Measurements from ENCODE around the gene RASSF3.

The RASSF3 gene

DNA sequence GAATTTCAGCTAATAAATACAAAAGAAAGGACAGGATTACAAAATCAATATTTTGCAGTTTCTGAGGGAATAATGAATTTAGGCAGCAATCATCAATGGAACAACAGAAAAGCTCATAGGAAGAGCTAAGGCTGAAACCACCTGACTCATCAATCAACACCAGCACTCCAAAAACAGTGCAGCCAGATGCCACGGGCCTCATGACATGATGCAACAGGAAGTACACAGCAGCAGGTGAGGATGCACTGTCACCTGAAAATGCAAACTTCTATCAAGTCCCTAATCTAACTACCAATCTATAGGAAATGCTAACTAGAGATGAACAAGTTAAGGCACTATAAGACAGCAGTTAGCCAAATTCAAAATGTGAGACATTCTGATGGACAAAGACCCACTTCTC lies 127.2 kb downstream of the RASSF3 start:
- no peak for DNase-seq

DNA sequence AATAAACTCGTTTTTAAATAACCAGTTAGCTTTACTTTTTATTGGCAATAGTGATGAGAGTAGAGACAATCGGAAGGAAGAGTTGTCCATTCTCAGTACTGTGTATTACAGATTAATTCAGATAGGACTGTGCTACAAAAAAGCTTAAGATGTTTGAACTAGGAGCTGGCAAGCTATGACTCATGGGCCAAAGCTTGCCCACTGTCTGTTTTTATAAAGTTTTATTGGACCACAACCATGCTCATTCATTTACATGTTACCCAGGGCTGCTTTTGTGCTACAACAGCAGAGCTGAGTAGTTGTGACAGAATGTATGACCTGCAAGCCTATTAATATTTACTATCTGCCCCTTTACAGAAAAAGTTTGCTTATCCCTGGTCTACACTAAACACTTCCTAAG lies 129.5 kb downstream of the RASSF3 start:
- DNase-seq, result no peak

DNA sequence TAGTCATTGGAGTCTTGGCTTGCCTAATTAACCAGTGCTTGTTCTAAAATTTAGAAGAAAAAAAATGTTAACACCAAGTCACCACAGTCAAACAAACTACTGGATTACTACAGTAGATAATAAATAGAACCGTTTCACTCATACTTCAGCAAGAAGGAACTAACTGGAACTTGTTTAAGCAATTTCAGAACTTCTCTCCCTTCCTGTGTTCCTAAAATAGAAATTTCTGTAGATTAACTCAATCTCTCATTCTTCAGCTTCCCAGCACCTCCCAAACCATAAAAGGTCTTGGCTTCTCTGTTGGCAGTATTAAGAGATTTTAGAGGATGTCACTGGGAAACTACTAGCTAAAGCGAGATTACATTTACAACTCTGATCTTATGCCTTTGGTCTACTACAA lies 130.4 kb downstream of the RASSF3 start:
- DNase-seq, result no peak

DNA sequence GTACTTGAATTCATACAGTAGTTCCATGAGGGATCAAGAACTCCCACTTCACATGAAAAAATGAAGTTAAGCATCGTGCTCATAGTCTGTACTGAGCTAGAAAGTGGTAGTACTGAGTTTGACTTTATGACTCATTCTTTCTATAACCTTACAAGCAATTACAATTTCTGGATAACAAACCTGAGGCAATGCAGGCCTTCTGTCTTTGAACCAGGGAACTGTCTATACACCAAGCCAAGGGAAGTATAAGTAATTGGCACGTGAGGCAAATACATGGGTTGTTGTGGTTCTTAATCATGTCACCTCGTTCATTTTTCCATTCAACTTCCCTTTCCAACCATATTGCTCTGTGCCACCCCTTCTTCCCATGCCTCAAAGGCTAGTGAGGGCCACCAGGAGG lies 132.1 kb downstream of the RASSF3 start:
- DNase-seq, result no peak

DNA sequence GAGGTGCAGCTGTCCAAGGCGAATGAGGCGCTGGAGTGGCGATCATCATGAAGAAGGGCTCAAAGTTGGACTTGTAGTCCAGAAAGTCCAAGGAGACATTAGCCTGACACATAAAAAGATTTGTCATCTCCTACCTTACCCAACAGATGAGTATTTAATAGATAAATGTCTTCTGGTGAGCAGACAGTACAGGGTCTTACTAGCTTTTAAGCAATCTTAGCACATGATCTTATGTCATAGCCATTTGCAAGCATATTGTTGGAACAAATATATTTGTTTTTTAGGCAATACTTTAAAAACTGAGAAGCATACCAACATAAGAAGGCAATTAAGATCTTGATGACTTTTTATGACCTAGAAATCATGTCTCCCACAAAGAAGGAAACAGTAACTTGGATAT lies 132.9 kb downstream of the RASSF3 start:
- DNase-seq, result no peak

DNA sequence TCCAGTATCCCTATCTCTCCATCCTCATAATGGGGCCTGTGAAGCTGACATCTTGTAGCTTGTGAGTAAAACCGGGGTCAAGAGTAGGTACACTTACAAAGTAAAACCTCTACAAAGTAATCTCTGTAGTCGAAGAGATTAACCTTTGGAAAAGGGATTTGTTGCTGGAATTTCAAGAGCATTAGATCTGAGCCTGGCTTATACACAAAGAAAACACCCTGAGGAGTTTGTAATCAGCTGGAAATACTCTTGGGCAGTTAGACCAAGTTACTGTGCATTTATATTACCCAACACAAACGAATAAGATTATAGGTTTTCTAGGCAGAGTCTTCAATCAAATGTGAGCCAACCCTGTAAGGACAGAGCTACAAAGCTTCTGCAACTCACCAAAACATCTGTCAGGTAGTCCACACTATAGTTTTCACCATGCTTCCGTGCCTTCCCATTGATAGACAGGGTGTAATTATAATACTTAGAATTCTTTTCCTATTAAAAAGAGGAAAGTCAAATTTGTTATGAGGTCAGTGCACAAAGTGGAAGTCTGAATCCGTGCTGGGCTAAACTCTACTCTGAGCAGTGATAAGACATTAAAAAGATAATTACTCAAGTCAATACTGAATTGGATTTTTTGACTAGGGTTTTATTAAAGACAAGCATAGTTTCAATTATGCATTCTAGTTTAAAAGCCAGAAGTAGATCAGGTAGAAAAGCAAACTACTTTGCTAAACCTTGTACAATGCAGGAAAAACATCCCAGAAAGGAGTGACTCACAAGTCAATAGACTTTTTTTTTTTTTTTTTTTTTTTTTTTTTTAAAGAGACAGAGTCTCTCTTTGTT lies 134.3 kb downstream of the RASSF3 start:
- no peak for DNase-seq

DNA sequence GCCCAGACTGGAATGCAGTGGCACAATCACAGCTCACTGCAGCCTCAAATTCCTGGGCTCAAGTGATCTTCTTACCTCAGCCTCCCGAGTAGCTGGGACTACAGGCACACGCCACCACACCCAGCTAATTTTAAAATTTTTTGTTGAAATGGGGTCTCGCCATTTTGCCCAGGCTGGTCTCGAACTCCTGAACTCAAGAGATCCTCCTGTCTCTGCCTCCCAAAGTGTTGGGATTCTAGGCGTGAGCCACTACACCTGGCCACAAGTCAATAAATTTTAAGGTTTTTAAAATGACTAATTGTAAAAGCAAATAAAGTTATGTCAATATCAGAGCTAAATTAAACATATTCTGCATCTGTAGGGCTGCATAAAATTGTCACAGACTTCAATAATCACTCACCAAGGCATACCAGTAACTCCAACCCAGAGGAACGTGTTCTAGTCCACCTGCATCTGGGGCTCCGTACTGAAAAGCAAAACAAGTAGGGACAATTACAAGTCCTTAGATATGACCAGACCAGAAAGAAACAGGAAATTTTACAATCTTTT lies 135.0 kb downstream of the RASSF3 start:
- DNase-seq, result no peak

DNA sequence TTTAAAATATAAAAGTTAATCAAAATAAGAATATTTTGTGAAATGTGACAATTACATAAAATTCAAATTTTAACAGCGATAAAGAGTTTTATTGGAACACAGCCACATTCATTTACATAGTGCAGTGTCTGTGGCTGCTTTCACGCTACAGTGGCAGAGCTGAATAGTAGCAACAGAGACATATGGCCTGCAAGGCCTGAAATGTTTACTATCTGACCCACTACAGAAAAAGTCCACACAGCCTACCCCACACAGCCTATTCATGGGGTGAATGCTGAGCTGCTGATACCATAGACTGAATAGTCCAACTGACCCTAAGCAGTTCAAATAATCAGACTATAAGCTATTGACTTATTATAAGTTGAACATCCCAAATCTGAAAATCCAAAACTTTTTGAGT lies 135.7 kb downstream of the RASSF3 start:
- no peak for DNase-seq

DNA sequence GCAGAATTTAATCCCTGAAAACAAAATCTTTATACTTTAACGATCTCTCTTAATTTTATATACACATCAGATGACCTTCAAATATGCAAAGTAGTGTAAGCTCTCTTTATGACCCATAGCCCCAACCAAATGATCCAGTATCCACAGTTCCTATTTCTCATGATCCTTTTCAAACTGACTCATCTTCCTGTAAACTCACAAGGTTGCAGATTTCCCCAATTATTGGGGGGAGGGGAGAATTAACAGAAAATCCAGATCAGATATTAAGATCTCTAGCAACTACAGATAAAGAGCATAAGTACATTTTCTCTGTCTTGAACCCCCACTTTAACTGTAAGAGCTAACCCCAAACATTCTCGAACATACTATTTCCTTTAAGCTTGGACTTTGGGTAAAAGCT lies 136.4 kb downstream of the RASSF3 start:
- no peak for DNase-seq

All from eye (tissue), 1 donor.